ENCODE data around the gene C3.
"Not testable (repeated sequence)": the region's sequence is repeated elsewhere in the genome, so short reads cannot be mapped to it uniquely, and the experiment has no call there.

The C3 gene

GRCh38 chr19:6712231-6712630, 8.2 kb downstream of the C3 start:
- DNase-seq = no peak

- DNase-seq = no peak
Observed at GRCh38 chr19:6711605-6712004, 8.8 kb downstream of the C3 start.

- DNase-seq = no peak
Observed at GRCh38 chr19:6711078-6711361, 9.4 kb downstream of the C3 start.

- no peak for DNase-seq
Observed at GRCh38 chr19:6710273-6711077, 10.0 kb downstream of the C3 start.

GRCh38 chr19:6709549-6709948, 10.9 kb downstream of the C3 start:
- DNase-seq = no peak

GRCh38 chr19:6708913-6709312, 11.5 kb downstream of the C3 start:
- DNase-seq = not testable (repeated sequence)

GRCh38 chr19:6708346-6708745, 12.1 kb downstream of the C3 start:
- no peak for DNase-seq

- no peak for DNase-seq
Observed at GRCh38 chr19:6707658-6708018, 12.8 kb downstream of the C3 start.

- DNase-seq = no peak
Observed at GRCh38 chr19:6707011-6707657, 13.3 kb downstream of the C3 start.

GRCh38 chr19:6706633-6706958, 13.9 kb downstream of the C3 start:
- DNase-seq = no peak

GRCh38 chr19:6705931-6706632, 14.4 kb downstream of the C3 start:
- no peak for DNase-seq

- no peak for DNase-seq
Observed at GRCh38 chr19:6700586-6701316, 19.7 kb downstream of the C3 start.

GRCh38 chr19:6699935-6700334, 20.5 kb downstream of the C3 start:
- DNase-seq = no peak

- no peak for DNase-seq
Observed at GRCh38 chr19:6697291-6697690, 23.2 kb downstream of the C3 start.

GRCh38 chr19:6696239-6696820, 24.1 kb downstream of the C3 start:
- DNase-seq = no peak

GRCh38 chr19:6694147-6694815, 26.2 kb downstream of the C3 start:
- no peak for DNase-seq

GRCh38 chr19:6693681-6694080, 26.8 kb downstream of the C3 start:
- DNase-seq = no peak

GRCh38 chr19:6693056-6693471, 27.4 kb downstream of the C3 start:
- DNase-seq = no peak

- DNase-seq = no peak
Observed at GRCh38 chr19:6692027-6692426, 28.4 kb downstream of the C3 start.

GRCh38 chr19:6691342-6691741, 29.1 kb downstream of the C3 start:
- no peak for DNase-seq

GRCh38 chr19:6690160-6690885, 30.1 kb downstream of the C3 start:
- DNase-seq = no peak

GRCh38 chr19:6687114-6687513, 33.3 kb downstream of the C3 start:
- no peak for DNase-seq
